KMS-11 (cell line): Measurements from ENCODE around the gene RGS3.

ENCODE experiments used
- H2AFZ ChIP-seq: fragments of 200-600 bp; sonication (generic); 2 replicates; pipeline ENCODE4 v1.6.1; 2016; ENCODE audit warnings: antibody characterized with exemption, mixed run types, low read depth
- H3K27ac ChIP-seq: fragments of 200-600 bp; sonication (generic); 2 replicates; pipeline ENCODE4 v1.6.1; 2016; ENCODE audit warnings: mild to moderate bottlenecking, mixed run types
- H3K27me3 ChIP-seq: fragments of 200-600 bp; sonication (generic); 2 replicates; pipeline ENCODE4 v1.6.1; 2017; ENCODE audit warnings: mild to moderate bottlenecking, low read depth, mixed run types, moderate library complexity; ENCODE audit not compliant: insufficient read depth
- H3K36me3 ChIP-seq: fragments of 200-600 bp; sonication (generic); 2 replicates; pipeline ENCODE4 v1.6.1; 2017; ENCODE audit warnings: mild to moderate bottlenecking, mixed run types; ENCODE audit not compliant: insufficient read depth
- H3K4me1 ChIP-seq: fragments of 200-600 bp; sonication (generic); 2 replicates; pipeline ENCODE4 v1.6.1; 2016; ENCODE audit warnings: mild to moderate bottlenecking, low read depth, mixed run types; ENCODE audit not compliant: poor library complexity, severe bottlenecking
- H3K4me2 ChIP-seq: fragments of 200-600 bp; sonication (generic); 2 replicates; pipeline ENCODE4 v1.7.0; 2016; ENCODE audit warnings: mild to moderate bottlenecking, mixed run types
- H3K4me3 ChIP-seq: fragments of 200-600 bp; sonication (generic); IDR thresholded peaks from 2 replicates; pipeline ENCODE4 v1.6.1; 2017; ENCODE audit warnings: low read depth, low read length, mixed read lengths; ENCODE audit not compliant: insufficient read depth
- H3K79me2 ChIP-seq: fragments of 200-600 bp; sonication (generic); 2 replicates; pipeline ENCODE4 v1.6.1; 2016; ENCODE audit warnings: low read depth, mixed run types; ENCODE audit not compliant: insufficient read depth
- H3K9ac ChIP-seq: fragments of 200-600 bp; sonication (generic); 2 replicates; pipeline ENCODE4 v1.6.1; 2016; ENCODE audit warnings: mild to moderate bottlenecking, mixed run types
- H4K20me1 ChIP-seq: fragments of 200-600 bp; sonication (generic); 2 replicates; pipeline ENCODE4 v1.6.1; 2016; ENCODE audit warnings: mild to moderate bottlenecking, mixed run types; ENCODE audit not compliant: insufficient read depth
- TF ChIP-seq, protein P1 (sequence below): fragments of 200-600 bp; sonication (generic); conservative IDR thresholded peaks from 2 replicates; pipeline ENCODE4 v1.6.1; 2017; ENCODE audit warnings: low read depth, mild to moderate bottlenecking, antibody characterized with exemption, low read length, moderate library complexity, mixed read lengths

The RGS3 gene

DNA sequence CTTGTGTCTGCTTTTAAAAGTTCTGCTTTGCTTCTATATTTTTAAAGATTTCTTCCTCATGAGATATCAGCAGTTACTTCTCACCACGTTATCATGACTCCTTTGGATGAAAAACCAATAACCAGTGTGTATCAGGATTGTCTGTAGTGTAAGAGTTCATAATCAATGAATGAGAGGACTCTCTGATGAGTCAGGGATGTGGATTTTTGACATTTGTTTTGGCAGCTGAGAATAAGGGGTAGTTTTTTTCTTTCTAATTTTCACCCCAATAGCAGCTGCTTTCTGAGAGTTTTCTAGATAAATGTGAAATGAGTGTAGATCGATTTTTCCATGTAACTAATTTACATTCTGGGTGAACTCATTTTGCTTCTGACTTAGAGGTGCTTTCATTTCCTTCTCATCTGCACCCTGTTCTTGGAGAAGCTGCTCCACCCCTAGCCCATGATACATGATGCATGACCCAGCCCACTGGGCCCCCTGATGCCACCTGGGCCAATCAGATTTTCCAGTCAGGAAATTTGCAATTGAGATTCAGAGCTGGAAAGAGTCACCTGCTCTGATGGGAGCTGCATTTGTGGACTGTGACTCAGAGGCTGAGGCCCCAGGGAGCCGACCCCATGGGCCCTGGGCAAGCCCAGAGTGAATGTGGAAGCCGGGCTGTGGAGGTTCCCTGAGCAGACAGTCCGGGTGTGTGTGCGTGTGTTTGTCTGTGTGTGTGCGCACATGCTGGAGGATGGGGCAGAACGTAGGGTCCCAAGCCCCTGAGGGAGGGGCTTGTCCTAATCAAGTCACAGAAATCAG is 159.3 kb downstream of the RGS3 start:
- no peak overlapping the region for H3K27ac ChIP-seq
- no peaks in the 10 kb centered on the region for H3K4me1 ChIP-seq
- no peak overlapping the region for H3K9ac ChIP-seq

DNA sequence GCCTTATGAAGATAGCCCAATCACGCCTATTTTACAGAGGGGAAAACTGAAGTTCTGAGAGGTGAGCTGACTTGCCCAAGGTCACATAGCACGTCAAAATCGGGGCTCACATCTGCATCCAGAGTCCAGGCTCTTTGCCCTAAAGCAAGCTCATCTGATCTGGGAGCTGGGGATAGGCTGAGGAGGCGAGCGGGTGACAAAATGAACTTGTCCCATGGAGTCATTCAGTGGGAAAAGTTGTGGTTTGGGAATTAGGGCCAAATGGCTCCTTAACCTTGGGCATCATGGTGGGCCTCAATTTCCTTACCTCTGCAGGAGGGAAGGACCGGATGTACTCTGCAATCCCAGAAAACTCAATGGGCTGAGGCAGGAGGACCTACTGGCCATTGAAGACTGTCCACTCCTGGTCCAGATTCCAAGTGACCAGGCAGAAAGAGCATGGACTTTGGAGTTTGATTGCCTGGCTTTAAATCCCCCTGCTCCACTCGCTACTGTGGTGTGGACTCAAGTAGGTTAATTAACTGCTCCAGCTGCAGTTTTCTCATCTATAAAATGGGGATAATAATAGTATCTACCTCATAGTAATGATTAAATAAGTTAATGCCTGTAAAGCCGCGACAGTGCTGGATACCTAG is 160.4 kb downstream of the RGS3 start:
- H3K36me3 ChIP-seq, result no peaks in the 10 kb centered on the region
- TF ChIP-seq, protein P1, sequence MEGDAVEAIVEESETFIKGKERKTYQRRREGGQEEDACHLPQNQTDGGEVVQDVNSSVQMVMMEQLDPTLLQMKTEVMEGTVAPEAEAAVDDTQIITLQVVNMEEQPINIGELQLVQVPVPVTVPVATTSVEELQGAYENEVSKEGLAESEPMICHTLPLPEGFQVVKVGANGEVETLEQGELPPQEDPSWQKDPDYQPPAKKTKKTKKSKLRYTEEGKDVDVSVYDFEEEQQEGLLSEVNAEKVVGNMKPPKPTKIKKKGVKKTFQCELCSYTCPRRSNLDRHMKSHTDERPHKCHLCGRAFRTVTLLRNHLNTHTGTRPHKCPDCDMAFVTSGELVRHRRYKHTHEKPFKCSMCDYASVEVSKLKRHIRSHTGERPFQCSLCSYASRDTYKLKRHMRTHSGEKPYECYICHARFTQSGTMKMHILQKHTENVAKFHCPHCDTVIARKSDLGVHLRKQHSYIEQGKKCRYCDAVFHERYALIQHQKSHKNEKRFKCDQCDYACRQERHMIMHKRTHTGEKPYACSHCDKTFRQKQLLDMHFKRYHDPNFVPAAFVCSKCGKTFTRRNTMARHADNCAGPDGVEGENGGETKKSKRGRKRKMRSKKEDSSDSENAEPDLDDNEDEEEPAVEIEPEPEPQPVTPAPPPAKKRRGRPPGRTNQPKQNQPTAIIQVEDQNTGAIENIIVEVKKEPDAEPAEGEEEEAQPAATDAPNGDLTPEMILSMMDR, result no peak
- no peak overlapping the region for H3K27ac ChIP-seq
- H2AFZ ChIP-seq, result no peak overlapping the region
- H3K9ac ChIP-seq, result no peak overlapping the region
- H3K4me1 ChIP-seq, result no peaks in the 10 kb centered on the region
- H3K4me3 ChIP-seq, result no peak overlapping the region
- no peaks in the 10 kb centered on the region for H3K79me2 ChIP-seq
- H3K27me3 ChIP-seq, result no peaks in the 10 kb centered on the region
- H3K4me2 ChIP-seq, result no peak overlapping the region
- no peaks in the 10 kb centered on the region for H4K20me1 ChIP-seq

More for the DNA sequence above, 159.3 kb downstream of the RGS3 start:
- H2AFZ ChIP-seq, result no peak overlapping the region
- H3K4me2 ChIP-seq, result no peak overlapping the region
- H3K27me3 ChIP-seq, result no peaks in the 10 kb centered on the region
- no peaks in the 10 kb centered on the region for H4K20me1 ChIP-seq
- TF ChIP-seq, protein P1, result no peak
- no peaks in the 10 kb centered on the region for H3K36me3 ChIP-seq
- H3K4me3 ChIP-seq, result no peak overlapping the region
- H3K79me2 ChIP-seq, result no peaks in the 10 kb centered on the region

DNA sequence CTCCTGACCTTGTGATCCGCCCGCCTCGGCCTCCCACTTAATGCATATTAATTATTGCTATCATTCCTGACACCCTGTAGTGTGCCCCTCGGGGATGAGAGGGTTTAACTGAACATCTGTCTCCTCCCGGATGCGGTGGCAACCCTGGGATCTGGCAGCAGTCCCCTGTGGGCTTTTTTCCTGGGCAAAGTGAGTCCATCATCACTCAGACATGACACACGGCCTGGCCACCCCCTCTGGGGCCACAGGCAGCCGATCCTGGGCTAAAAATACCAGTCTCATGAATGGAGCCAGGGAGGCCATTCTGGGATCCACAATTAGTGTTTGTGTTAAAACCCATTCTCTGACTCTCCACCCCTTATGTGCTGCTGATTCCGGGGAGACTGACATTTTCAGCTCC is 161.2 kb downstream of the RGS3 start:
- Histone ChIP-seq H3K36me3 (no peaks in the 10 kb centered on the region), H3K4me1 (no peaks in the 10 kb centered on the region), H2AFZ (no peak overlapping the region), H3K27me3 (no peaks in the 10 kb centered on the region), H4K20me1 (no peaks in the 10 kb centered on the region), H3K27ac (no peak overlapping the region), H3K79me2 (no peaks in the 10 kb centered on the region), H3K4me3 (no peak overlapping the region), H3K4me2 (no peak overlapping the region), H3K9ac (no peak overlapping the region)
- TF ChIP-seq, protein P1, result no peak

DNA sequence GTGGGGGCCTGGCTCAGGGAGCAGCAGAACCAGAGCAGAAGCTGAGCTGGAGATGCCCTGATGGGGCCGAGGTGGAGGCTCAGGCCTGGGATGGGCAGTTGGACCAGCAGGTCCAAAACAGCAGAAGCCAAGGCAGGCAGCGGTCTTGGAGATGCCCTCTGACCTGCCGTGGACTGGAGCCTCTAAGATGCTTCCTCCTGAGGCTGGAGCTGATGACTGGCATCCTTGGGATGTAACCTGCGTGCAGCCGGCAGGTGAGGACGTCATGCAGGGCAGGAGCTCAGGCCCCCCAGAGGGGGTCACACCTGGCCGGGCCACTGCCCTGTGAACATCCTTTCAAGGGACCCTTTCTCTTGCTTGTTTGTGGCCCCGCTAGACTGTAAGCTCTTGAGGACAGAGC is 162.0 kb downstream of the RGS3 start:
- Histone ChIP-seq H3K36me3 (no peaks in the 10 kb centered on the region), H2AFZ (no peak overlapping the region), H4K20me1 (no peaks in the 10 kb centered on the region), H3K27me3 (no peaks in the 10 kb centered on the region), H3K27ac (no peak overlapping the region), H3K4me1 (no peaks in the 10 kb centered on the region), H3K4me3 (no peak overlapping the region), H3K9ac (no peak overlapping the region), H3K4me2 (no peak overlapping the region), H3K79me2 (no peaks in the 10 kb centered on the region)
- TF ChIP-seq, protein P1, result no peak
